ENCODE measurements around the gene DPM1.

The DPM1 gene

GRCh38 chr20:50929299-50930138, 28.8 kb downstream of the DPM1 start:
- DNase-seq, result peak; percentile 95

DNA sequence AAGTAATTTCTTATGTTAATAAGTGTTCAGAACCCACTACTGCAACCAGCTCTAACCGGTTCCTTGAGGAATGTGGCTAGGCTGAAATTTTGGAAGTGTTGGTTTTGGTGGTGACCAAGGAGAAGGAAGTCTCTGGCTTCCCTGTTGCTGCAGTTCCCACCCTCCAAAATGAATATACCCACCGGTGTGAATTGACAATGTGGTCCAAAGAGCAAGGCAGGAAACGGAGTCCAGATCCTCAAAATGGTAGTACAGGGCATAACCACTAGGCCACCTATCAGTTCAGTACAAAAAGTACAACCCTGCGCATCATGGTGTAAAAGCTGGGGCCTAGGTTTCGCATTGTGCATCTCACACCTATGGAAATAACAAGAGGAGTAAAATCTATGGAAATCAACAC, 29.9 kb downstream of the DPM1 start:
- peak; percentile 17 for DNase-seq

DNA sequence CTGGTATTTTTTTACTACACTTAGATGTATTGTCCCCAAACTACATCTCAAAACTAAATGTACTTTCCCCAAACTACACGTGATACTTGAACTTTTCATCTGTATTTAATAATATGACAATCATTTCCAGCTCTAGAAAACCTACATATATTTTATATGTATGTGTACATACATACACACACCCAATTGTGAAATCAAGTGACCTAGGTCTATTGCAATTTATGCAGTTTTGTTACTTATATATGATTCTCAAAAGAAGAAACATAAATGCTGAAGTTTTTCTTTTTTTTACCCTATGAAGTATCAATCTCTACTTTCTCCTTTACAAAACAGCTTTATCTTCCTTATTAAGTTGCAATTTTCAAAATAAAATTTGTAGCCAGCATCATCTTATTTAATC, 31.8 kb downstream of the DPM1 start:
- no peak for DNase-seq

DNA sequence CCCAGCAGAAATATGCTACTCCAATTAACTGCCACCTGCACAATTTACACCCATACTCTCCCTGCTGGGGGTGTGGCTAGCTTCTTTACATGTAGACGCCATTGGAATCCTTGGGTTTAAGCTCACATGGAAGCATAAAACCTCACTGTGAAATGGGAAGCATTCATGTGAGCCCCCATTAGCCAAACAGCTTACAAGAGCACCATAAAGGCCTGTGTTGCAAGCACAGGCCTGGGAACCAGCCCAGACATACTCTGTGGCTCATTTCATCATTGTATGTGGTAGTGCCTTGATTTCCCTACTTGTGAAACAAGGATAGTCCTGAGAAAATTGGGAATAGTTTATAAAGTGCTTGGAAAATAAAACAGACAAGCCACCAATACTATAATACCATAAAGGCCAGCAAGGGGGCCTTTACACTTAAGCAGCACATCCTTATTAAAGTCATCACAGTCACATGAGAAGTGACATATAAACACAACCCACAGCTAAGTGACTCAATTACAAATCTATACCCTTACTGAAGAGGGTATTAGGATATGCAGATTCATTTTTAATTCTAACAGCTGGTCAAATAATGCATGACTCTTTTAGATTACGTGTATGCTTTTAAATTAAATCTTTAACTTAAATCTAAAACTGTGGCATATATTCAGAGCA, 33.9 kb downstream of the DPM1 start:
- DNase-seq, result no peak

- DNase-seq, result no peak
Observed at GRCh38 chr20:50921803-50922501, 36.4 kb downstream of the DPM1 start.

- peak; percentile 21 for DNase-seq
Observed at GRCh38 chr20:50920997-50921396, 37.3 kb downstream of the DPM1 start.

DNA sequence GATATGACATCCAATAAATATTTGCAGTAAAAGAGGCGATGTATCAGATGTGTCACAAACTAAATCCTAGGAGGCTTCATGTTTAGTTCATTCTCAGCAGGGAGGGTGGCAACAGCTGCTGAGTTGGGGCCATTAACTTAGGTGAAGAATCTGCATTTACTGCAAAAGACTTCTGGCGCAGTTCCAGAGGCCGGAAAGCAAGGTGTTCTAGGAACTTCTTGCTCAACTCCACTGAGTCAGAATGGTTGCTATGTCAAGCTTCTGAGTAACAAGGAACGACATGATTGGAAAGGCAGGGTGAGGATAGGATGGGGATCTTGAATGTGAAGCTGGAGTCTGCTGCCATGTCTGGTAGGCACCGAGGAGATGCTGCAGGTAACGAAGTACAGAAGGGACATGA, 38.8 kb downstream of the DPM1 start:
- DNase-seq, result no peak

GRCh38 chr20:50918403-50918802, 39.9 kb downstream of the DPM1 start:
- no peak for DNase-seq

DNA sequence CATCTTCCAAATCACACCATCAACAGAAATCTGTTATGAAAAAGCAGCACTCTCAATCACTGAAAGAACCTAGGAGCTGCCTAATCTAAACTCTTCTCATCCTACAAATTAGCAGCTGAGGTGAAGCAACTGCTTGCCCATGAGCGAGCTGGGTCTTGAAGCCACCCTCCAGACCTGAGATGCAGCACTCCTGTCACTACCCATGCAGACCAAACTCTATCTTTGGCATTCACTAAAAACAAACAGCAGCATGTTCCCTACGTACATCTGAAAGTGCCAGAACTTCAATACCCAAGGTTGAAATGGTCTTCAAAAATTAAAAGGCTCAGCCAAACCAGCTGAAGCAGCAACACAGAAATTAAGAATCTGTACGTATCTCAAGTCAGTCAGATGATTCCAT, 41.4 kb downstream of the DPM1 start:
- DNase-seq, result no peak

- no peak for DNase-seq
Observed at GRCh38 chr20:50916257-50916656, 42.1 kb downstream of the DPM1 start.

GRCh38 chr20:50915424-50915823, 42.9 kb downstream of the DPM1 start:
- DNase-seq, result no peak

DNA sequence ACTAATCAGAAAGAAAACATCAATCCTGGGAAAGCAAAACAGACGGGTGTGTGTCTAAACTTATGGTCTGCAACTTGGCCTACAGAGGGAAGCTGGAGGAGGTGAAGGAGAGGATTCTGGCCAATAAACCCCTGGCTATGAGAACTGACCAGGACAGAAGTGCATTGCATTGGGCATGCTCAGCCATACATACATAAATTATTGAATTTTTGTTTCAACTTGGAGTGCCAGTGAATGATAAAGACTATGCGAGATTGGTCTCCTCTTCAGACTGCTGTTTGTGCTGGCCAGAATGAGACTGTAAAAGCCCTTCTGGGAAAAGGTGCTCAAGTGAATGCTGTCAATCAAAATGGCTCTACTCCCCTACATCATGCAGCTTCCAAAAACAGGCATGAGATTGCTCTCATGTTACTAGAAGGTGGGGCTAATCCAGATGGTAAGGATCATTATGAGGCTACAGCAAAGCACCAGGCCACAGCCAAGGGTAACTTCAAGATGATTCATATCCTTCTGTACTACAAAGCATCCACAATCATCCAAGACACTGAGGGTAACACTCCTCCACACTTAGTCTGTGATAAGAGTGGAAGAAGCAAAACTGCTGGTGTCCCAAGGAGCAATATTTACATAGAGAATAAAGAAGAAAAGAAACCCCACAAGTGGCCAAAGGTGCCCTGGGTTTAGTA, 44.5 kb downstream of the DPM1 start:
- DNase-seq, result no peak

DNA sequence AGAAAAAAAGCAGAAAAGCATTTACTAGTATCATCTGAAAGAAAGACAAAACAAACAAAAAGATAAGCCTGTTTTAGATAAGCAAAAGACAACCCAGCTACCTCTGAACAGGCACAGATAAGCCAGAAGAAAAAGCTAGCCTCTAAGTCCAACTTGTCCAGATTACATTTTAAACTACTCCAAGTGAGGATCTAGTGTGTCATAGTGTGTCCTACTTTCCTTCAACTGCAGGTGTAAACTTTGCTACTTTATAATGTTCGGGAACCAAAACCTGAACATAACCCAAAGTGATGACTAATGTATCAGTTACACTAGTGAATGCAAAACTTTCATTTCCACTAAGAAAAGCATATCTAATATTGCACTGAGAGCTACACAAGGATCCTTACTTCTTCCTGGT, 46.6 kb downstream of the DPM1 start:
- no peak for DNase-seq

DNA sequence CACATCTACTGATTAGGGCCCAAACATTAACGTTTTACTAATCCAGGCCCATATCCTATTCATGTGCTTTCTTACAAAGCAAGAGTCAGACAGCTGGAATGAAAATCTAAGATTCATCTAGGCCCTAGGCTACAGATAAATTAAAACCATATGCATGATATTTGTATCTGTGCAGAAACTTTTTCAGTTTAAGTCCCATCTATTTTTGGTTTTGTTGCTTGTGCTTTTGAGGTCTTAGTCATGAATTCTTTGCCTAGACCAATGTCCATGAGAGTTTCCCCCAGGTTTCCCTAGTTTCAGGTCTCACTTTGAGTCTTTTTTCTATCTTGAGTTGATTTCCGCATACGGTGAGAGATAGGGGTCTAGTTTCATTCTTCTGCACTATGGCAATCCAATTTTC, 47.3 kb downstream of the DPM1 start:
- DNase-seq, result no peak

DNA sequence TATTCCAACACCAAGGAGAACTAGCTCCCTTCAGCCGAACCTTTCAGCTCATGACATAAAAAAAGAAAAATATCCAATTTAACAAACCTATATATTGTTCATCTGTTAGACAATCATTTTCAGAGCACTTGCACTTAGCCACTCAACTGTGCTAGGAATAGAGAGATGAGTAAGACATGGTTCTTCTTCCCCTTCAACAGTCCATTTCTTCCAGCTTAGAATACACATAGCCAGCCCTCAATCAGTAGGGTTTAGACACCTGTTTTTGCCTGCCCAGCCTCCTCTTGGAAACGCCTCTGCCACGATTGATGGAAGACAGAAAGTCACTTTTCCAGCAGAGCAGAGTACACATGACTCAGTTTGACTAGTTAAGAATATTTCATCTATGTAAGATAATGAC, 48.9 kb downstream of the DPM1 start:
- DNase-seq, result no peak

- no peak for DNase-seq
Observed at GRCh38 chr20:50904067-50904570, 54.2 kb downstream of the DPM1 start.

DNA sequence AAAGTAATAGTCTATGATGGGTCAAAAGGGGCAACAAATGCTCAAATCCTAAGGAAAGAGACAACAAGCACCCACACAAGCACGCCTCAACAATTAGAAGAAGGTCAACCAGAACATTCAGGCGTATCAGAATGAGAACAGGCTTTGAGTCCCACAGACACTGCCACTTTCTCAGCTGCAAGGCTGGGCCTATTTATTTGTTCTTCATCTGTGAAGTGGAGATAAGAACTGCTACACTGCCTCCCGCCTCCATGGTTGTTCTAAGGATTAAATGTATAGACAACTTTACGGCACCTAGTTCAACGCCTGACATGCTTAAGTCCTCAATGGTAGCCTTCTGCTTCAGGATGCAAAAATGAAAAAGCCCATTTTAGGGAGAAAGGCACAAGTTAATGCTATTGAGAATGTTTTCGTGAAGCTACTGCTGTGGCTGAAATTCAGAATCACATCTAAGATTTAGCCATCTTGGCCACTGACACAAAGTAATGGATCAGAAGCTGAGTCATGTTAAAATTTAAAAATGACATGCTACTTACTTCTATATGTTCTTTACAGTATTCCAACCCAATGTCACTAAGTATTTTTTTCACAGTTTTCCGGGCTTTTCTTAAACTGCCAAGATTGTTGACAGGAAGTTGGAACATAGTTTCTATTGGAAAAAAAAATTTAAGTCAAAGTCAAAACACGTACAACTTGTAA, 54.8 kb downstream of the DPM1 start:
- DNase-seq, result no peak

DNA sequence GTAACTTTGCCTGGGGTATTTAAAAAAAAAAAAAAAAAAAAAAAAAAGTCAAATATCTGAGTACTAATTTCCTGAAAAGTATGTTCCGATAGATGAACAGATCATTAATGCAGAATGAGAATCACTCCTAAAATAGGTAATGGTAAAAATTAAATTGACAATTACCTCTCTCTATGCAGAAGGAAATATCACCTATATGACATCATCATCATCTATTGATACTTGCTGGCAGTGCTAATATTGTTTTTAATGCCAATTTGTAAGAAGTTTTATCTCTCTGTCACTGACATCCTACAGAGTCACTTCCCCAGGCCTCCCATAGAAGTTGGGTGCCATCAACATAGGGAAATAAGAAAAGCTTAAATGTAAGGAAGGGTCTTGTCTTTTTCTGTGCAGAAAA, 57.0 kb downstream of the DPM1 start:
- DNase-seq, result no peak

DNA sequence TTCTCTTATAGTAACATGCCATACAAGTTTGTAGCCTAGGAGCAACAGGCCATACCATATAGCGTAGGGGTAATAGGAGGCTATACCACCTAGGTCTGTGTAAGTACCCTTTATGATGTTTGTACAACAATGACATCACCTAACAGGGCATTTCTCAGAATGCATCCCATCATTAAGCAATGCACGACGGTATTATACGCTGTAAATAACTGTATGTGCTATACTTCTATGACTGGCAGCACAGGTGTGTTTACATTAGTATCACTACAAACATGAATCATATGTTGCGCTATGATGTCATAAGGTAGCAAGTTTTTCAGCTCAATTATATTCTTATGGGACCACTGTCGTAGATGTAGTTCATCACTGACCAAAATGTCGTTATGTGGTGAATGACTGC, 58.1 kb downstream of the DPM1 start:
- DNase-seq, result no peak

DNA sequence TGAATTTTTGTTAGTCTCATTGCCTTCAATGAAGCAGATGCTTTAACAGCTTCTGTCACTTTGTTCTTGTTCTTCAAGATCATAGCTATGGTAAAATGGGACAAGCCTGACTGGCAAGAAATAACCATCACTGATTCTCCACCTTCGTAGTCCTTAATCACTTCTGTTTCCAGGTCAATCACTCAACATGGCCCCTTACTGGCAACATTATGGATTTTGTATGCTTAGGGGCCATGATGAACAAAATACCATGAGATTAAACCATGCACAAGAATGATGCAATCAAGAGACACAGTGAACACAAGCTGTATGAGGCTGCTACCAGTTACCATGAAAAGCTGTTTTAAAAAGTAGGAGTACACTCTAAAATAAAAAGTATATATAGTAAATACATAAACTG, 59.9 kb downstream of the DPM1 start:
- DNase-seq, result no peak

GRCh38 chr20:50895111-50895830, 63.1 kb downstream of the DPM1 start:
- no peak for DNase-seq

DNA sequence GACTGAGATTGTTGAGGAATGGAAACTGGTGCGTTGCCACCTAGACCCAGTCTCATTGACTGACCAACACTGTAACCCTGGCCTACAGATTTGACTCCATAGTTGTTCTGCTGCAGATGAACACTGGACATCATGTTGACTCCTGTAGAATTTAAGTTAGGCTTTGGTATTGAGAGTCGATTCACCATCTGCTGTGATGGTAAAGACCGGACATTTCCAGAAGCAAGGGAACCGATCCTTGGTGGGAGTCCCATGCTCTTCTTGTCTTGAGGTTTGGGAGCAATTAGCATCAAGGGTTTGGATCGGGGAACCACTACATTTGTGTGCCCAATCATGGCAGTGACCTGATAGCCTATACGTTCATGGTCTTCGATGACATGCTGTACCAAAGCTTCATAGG, 64.7 kb downstream of the DPM1 start:
- DNase-seq, result no peak

Measured in CD4-positive, alpha-beta T cell treated with Interleukin-21 for 1 hour (primary cell).